ENCODE results near the gene DUSP7. TPM values are rescaled to one million over a fixed set of nuclear protein-coding genes. Genes with fewer than 3 reads are reported as not detected.

DUSP7 gene
- total RNA-seq, 1 donor from 2014 or later = 2.4 TPM

- Histone ChIP-seq H2AFZ (replicated peaks) (no peak overlapping the region), H4K20me1 (ENCODE audit: low read depth) (no peaks in the 10 kb centered on the region), H3K27ac (no peak overlapping the region), H3K36me3 (no peaks in the 10 kb centered on the region), H3K27me3 (no peaks in the 10 kb centered on the region), H3F3A (ENCODE audit: low read depth) (no peaks in the 10 kb centered on the region), H3K79me2 (ENCODE audit: low read depth) (no peaks in the 10 kb centered on the region), H3K9ac (no peak overlapping the region), H3K4me3 (no peak overlapping the region), H3K4me2 (no peak overlapping the region), H3K4me1 (peaks cover 29% of the 10 kb centered on the region), H3K9me3 (ENCODE audit: low read depth) (no peaks in the 10 kb centered on the region)
- Mint-ChIP-seq H3K27me3 (ENCODE audit: insufficient read depth, low read depth) (peaks cover 8% of the 10 kb centered on the region), H3K27ac (no peak overlapping the region), H3K36me3 (no peaks in the 10 kb centered on the region), H3K4me1 (peaks cover 41% of the 10 kb centered on the region), H3K9me3 (no peaks in the 10 kb centered on the region), H3K4me3 (no peak overlapping the region)
- no peak for DNase-seq (ENCODE audit: low spot score)
- TF ChIP-seq EZH2 (IDR thresholded peaks at IDR 0.05) = no peak
- TF ChIP-seq EZH2phosphoT487 (IDR thresholded peaks at IDR 0.05) = no peak
- no peak for TF ChIP-seq CTCF (IDR thresholded peaks at IDR 0.05)
Measured at GRCh38 chr3:52029053-52029452, 27.3 kb downstream of the DUSP7 start.

- H3K27ac ChIP-seq = no peak overlapping the region
- DNase-seq (ENCODE audit: low spot score) = no peak
Measured at GRCh38 chr3:52028572-52028971, 27.8 kb downstream of the DUSP7 start.

GRCh38 chr3:52026041-52026440 lies 30.3 kb downstream of the DUSP7 start:
- Histone ChIP-seq H3K4me3 (no peak overlapping the region), H3K27ac (no peak overlapping the region), H3K79me2 (ENCODE audit: low read depth) (no peaks in the 10 kb centered on the region), H3K36me3 (no peaks in the 10 kb centered on the region), H3K4me2 (no peak overlapping the region), H3K4me1 (peaks cover 25% of the 10 kb centered on the region), H2AFZ (replicated peaks) (no peak overlapping the region), H4K20me1 (ENCODE audit: low read depth) (no peaks in the 10 kb centered on the region), H3F3A (ENCODE audit: low read depth) (no peaks in the 10 kb centered on the region), H3K27me3 (no peaks in the 10 kb centered on the region), H3K9me3 (ENCODE audit: low read depth) (no peaks in the 10 kb centered on the region), H3K9ac (no peak overlapping the region)
- no peaks in the 10 kb centered on the region for H3K36me3 Mint-ChIP-seq
- H3K9me3 Mint-ChIP-seq = no peaks in the 10 kb centered on the region
- peaks cover 44% of the 10 kb centered on the region for H3K4me1 Mint-ChIP-seq
- peak; percentile 36 for DNase-seq (ENCODE audit: low spot score)
- TF ChIP-seq EZH2phosphoT487 (IDR thresholded peaks at IDR 0.05) = no peak
- no peak for TF ChIP-seq EZH2 (IDR thresholded peaks at IDR 0.05)
- TF ChIP-seq CTCF (IDR thresholded peaks at IDR 0.05) = no peak
- no peak overlapping the region for H3K27ac Mint-ChIP-seq
- H3K27me3 Mint-ChIP-seq (ENCODE audit: insufficient read depth, low read depth) = peaks cover 3% of the 10 kb centered on the region
- H3K4me3 Mint-ChIP-seq = no peak overlapping the region

More at GRCh38 chr3:52028572-52028971, 27.8 kb downstream of the DUSP7 start:
- H3K36me3 Mint-ChIP-seq = no peaks in the 10 kb centered on the region
- no peaks in the 10 kb centered on the region for H3K9me3 Mint-ChIP-seq
- no peak overlapping the region for H3K27ac Mint-ChIP-seq
- no peak overlapping the region for H3K4me3 ChIP-seq
- no peak overlapping the region for H3K4me3 Mint-ChIP-seq
- H3K27me3 ChIP-seq = no peaks in the 10 kb centered on the region
- H3K4me2 ChIP-seq = no peak overlapping the region
- H3F3A ChIP-seq (ENCODE audit: low read depth) = no peaks in the 10 kb centered on the region
- no peaks in the 10 kb centered on the region for H3K79me2 ChIP-seq (ENCODE audit: low read depth)
- no peak overlapping the region for H3K9ac ChIP-seq
- H2AFZ ChIP-seq (replicated peaks) = no peak overlapping the region
- H4K20me1 ChIP-seq (ENCODE audit: low read depth) = no peaks in the 10 kb centered on the region
- peaks cover 41% of the 10 kb centered on the region for H3K4me1 Mint-ChIP-seq
- no peaks in the 10 kb centered on the region for H3K36me3 ChIP-seq
- peaks cover 8% of the 10 kb centered on the region for H3K27me3 Mint-ChIP-seq (ENCODE audit: insufficient read depth, low read depth)
- TF ChIP-seq CTCF (IDR thresholded peaks at IDR 0.05) (no peak), EZH2 (IDR thresholded peaks at IDR 0.05) (no peak), EZH2phosphoT487 (IDR thresholded peaks at IDR 0.05) (no peak)
- H3K9me3 ChIP-seq (ENCODE audit: low read depth) = no peaks in the 10 kb centered on the region
- H3K4me1 ChIP-seq = peaks cover 30% of the 10 kb centered on the region
